ENCODE data around the gene LOC128125822.

Gene LOC128125822

DNA sequence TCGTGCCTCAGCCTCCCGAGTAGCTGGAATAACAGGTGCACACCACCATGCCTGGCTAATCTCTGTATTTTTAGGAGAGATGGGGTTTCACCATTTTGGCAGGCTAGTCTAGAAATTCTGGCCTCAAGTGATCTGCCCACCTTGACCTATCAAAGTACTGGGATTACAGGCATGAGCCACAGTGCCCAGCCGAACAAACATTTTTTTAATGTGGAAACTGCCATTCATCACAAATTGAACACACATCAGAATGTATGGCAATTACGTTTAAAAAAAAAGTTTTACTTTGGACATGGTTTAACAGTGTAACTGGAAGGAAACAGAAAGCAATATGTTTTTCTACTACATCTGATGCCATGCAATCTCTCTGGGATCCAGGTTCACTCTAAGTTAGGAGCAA lies 38.3 kb upstream of the LOC128125822 start:
- no peaks in the 10 kb centered on the region for H3K36me3 ChIP-seq (ENCODE audit: control insufficient read depth in 1 of 2, insufficient read depth in 2 of 2, low read length in 2 of 2)
- peaks cover 0 to 9% of the 10 kb centered on the region in 2 donors for H3K4me1 ChIP-seq (ENCODE audit: control insufficient read depth in 1 of 2, insufficient read depth in 2 of 2, low read length in 2 of 2)
- no peak overlapping the region for H3K27ac ChIP-seq (ENCODE audit: low read depth, low read length)
- no peak overlapping the region for H3K4me3 ChIP-seq (ENCODE audit: low read depth in 1 of 2, low read length in 2 of 2)
- H3K27me3 ChIP-seq (ENCODE audit: control insufficient read depth in 1 of 2, insufficient read depth in 2 of 2, low read length in 2 of 2), result no peaks in the 10 kb centered on the region
- H3K9ac ChIP-seq (ENCODE audit: low read depth in 1 of 2, low read length in 2 of 2), result no peak overlapping the region
- H3K9me3 ChIP-seq (ENCODE audit: control insufficient read depth in 1 of 2, low read length in 2 of 2), result no peaks in the 10 kb centered on the region

DNA sequence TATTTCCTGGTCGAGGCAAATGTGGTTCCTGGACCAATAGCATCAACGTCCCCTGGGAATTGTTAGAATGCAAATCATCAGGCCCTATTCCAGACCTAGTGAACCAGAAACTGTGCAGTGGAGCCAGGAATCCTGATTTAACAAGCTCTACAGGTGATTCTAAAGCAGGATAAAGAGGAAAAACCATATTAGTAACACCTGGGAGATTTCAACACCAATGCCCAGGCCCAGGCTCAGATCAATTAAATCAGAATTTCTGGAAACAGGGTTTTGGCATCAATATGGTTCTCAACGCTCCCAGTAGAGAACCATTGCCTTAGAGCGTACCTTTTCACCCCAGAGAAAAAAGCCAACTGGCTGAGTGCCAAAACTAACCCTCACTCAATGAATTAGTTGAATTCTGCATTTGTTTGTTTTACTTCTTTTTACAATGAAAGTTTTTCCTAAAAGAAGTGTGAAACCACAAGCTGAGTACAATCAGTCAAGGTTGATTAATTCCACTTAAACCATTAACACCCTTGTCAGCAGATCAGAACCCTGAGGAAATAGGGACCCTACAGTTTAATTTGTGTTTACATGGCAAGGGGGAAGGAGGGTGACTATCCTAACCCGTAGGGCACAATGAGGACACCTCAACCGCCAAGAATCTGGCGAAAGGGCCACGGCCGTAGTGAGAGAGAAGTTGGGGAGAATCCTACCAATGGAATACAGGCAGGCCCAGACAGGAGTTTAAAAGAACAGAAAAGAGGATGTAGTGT lies 34.9 kb upstream of the LOC128125822 start:
- H3K27ac ChIP-seq (ENCODE audit: low read depth, low read length), result no peak overlapping the region
- H3K9ac ChIP-seq (ENCODE audit: low read depth in 1 of 2, low read length in 2 of 2), result no peak overlapping the region
- no peaks in the 10 kb centered on the region for H3K27me3 ChIP-seq (ENCODE audit: control insufficient read depth in 1 of 2, insufficient read depth in 2 of 2, low read length in 2 of 2)
- H3K4me3 ChIP-seq (ENCODE audit: low read depth in 1 of 2, low read length in 2 of 2), result no peak overlapping the region
- no peaks in the 10 kb centered on the region for H3K4me1 ChIP-seq (ENCODE audit: control insufficient read depth in 1 of 2, insufficient read depth in 2 of 2, low read length in 2 of 2)
- H3K36me3 ChIP-seq (ENCODE audit: control insufficient read depth in 1 of 2, insufficient read depth in 2 of 2, low read length in 2 of 2), result no peaks in the 10 kb centered on the region
- no peaks in the 10 kb centered on the region for H3K9me3 ChIP-seq (ENCODE audit: control insufficient read depth in 1 of 2, low read length in 2 of 2)

DNA sequence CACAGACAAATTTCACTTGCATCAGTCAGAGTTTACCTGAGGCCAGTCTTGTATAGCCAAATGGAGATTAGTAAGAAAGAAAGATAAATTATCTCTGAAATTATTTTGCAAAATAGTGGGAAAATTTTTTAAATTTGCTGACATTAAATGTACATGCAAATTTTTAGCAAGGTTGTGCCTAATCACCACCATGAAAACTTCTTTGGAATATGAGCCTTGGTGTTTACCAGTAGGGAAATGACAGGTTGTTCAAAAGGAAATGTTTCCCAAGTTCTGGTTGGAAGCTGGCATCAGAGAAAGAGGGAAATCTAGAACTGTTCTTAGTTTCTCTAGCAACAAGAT lies 34.4 kb upstream of the LOC128125822 start:
- Histone ChIP-seq H3K4me1 (ENCODE audit: control insufficient read depth in 1 of 2, insufficient read depth in 2 of 2, low read length in 2 of 2) (no peaks in the 10 kb centered on the region), H3K27me3 (ENCODE audit: control insufficient read depth in 1 of 2, insufficient read depth in 2 of 2, low read length in 2 of 2) (no peaks in the 10 kb centered on the region), H3K9me3 (ENCODE audit: control insufficient read depth in 1 of 2, low read length in 2 of 2) (no peaks in the 10 kb centered on the region), H3K9ac (ENCODE audit: low read depth in 1 of 2, low read length in 2 of 2) (no peak overlapping the region), H3K27ac (ENCODE audit: low read depth, low read length) (no peak overlapping the region), H3K36me3 (ENCODE audit: control insufficient read depth in 1 of 2, insufficient read depth in 2 of 2, low read length in 2 of 2) (no peaks in the 10 kb centered on the region), H3K4me3 (ENCODE audit: low read depth in 1 of 2, low read length in 2 of 2) (no peak overlapping the region)

DNA sequence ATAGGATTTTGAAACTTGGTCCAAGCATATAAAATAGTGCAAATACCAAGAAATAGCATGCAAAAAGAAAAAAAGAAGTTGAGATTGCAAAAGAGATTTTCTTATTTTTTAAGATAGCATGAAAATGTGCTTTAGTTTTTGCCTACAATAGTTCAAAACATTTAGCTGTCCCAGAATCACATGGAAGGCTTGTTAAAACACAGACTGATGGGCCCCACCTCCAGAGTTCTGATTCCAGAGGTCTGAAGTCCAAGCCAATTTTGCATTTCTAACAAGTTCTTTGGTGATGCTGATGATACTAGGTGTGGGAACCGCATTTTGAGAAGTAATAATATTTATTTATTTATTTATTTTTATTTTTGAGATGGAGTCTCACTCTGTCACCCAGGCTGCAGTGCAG lies 33.7 kb upstream of the LOC128125822 start:
- Histone ChIP-seq H3K4me1 (ENCODE audit: control insufficient read depth in 1 of 2, insufficient read depth in 2 of 2, low read length in 2 of 2) (no peaks in the 10 kb centered on the region), H3K9me3 (ENCODE audit: control insufficient read depth in 1 of 2, low read length in 2 of 2) (no peaks in the 10 kb centered on the region), H3K27me3 (ENCODE audit: control insufficient read depth in 1 of 2, insufficient read depth in 2 of 2, low read length in 2 of 2) (no peaks in the 10 kb centered on the region), H3K9ac (ENCODE audit: low read depth in 1 of 2, low read length in 2 of 2) (no peak overlapping the region), H3K36me3 (ENCODE audit: control insufficient read depth in 1 of 2, insufficient read depth in 2 of 2, low read length in 2 of 2) (no peaks in the 10 kb centered on the region), H3K27ac (ENCODE audit: low read depth, low read length) (no peak overlapping the region), H3K4me3 (ENCODE audit: low read depth in 1 of 2, low read length in 2 of 2) (no peak overlapping the region)

DNA sequence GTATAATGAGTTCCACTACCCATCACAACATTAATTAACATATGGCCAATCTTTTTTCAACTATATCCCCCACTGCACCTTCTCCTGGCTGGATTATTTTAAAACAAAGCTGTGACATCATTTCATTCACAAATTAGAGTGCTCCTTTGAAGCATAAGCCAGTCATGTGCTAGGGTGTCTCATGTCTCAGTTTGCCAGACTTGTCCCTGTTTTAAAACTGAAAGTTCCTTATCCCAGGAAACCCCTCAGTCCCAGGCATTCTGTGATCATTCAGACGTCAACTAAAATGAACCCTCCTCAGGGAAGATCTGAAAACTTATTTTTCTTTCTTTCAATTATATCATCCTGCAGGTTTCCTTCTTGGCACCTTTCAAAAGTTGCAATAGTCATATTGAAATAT lies 29.3 kb upstream of the LOC128125822 start:
- Histone ChIP-seq H3K36me3 (ENCODE audit: control insufficient read depth in 1 of 2, insufficient read depth in 2 of 2, low read length in 2 of 2) (no peaks in the 10 kb centered on the region), H3K9ac (ENCODE audit: low read depth in 1 of 2, low read length in 2 of 2) (no peak overlapping the region), H3K27me3 (ENCODE audit: control insufficient read depth in 1 of 2, insufficient read depth in 2 of 2, low read length in 2 of 2) (no peaks in the 10 kb centered on the region), H3K27ac (ENCODE audit: low read depth, low read length) (no peak overlapping the region), H3K4me3 (ENCODE audit: low read depth in 1 of 2, low read length in 2 of 2) (no peak overlapping the region), H3K4me1 (ENCODE audit: control insufficient read depth in 1 of 2, insufficient read depth in 2 of 2, low read length in 2 of 2) (no peaks in the 10 kb centered on the region), H3K9me3 (ENCODE audit: control insufficient read depth in 1 of 2, low read length in 2 of 2) (no peaks in the 10 kb centered on the region)

DNA sequence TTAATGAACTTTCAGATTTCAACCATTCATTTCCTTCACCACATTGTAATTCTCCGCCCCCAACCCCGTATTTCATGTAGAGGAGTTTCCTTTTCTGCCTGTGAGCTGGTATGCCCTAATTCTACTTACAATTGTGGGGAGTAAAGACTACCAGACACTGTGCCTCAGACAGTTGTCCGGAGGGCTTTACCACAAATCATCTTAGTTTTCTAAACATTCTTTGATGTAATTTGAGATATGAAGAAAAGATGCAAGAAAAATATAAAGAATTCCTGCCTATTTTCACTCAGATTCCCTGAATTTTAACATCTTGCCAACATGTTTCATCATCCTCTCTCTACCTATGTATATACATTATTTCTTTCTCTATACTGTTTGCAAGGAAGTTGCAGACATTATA lies 28.3 kb upstream of the LOC128125822 start:
- Histone ChIP-seq H3K27ac (ENCODE audit: low read depth, low read length) (no peak overlapping the region), H3K27me3 (ENCODE audit: control insufficient read depth in 1 of 2, insufficient read depth in 2 of 2, low read length in 2 of 2) (no peaks in the 10 kb centered on the region), H3K4me3 (ENCODE audit: low read depth in 1 of 2, low read length in 2 of 2) (no peak overlapping the region), H3K9me3 (ENCODE audit: control insufficient read depth in 1 of 2, low read length in 2 of 2) (no peaks in the 10 kb centered on the region), H3K4me1 (ENCODE audit: control insufficient read depth in 1 of 2, insufficient read depth in 2 of 2, low read length in 2 of 2) (no peaks in the 10 kb centered on the region), H3K9ac (ENCODE audit: low read depth in 1 of 2, low read length in 2 of 2) (no peak overlapping the region), H3K36me3 (ENCODE audit: control insufficient read depth in 1 of 2, insufficient read depth in 2 of 2, low read length in 2 of 2) (no peaks in the 10 kb centered on the region)

DNA sequence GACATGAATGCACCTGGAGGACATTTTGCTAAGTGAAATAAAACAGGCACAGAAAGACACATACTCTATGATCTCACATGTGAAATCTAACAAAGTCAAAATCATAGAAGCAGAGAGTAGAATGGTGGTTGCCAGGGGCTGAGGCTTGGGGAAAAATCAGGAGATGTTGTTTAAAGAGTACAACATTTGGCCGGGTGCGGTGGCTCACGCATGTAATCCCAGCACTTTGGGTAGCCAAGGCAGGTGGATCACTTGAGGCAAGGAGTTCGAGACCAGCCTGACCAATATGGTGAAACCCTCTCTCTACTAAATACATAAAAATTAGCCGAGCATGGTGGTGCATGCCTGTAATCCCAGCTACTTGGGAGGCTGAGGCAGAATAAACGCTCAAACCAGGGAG lies 26.0 kb upstream of the LOC128125822 start:
- Histone ChIP-seq H3K36me3 (ENCODE audit: control insufficient read depth in 1 of 2, insufficient read depth in 2 of 2, low read length in 2 of 2) (no peaks in the 10 kb centered on the region), H3K4me1 (ENCODE audit: control insufficient read depth in 1 of 2, insufficient read depth in 2 of 2, low read length in 2 of 2) (no peaks in the 10 kb centered on the region), H3K9me3 (ENCODE audit: control insufficient read depth in 1 of 2, low read length in 2 of 2) (no peaks in the 10 kb centered on the region), H3K27ac (ENCODE audit: low read depth, low read length) (no peak overlapping the region), H3K27me3 (ENCODE audit: control insufficient read depth in 1 of 2, insufficient read depth in 2 of 2, low read length in 2 of 2) (no peaks in the 10 kb centered on the region), H3K9ac (ENCODE audit: low read depth in 1 of 2, low read length in 2 of 2) (no peak overlapping the region), H3K4me3 (ENCODE audit: low read depth in 1 of 2, low read length in 2 of 2) (no peak overlapping the region)

DNA sequence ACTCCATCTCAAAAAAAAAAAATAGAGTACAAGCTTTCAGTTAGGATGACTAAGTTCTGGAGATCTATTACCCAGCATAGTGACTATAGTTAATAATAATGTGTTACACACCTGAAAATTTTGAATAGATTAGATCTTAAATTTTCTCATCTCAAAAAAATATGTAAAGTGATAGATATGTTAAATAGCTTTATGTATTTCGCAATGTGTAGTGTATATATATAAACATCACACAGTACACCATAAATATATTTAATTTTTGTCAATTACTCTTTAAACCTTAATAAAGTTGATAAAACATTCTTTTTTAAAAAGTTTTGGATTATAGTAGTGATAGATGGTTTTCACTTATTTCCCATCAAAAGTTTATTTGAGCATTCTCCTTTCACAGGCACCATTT lies 25.6 kb upstream of the LOC128125822 start:
- no peak overlapping the region for H3K27ac ChIP-seq (ENCODE audit: low read depth, low read length)
- no peak overlapping the region for H3K9ac ChIP-seq (ENCODE audit: low read depth in 1 of 2, low read length in 2 of 2)
- H3K27me3 ChIP-seq (ENCODE audit: control insufficient read depth in 1 of 2, insufficient read depth in 2 of 2, low read length in 2 of 2), result no peaks in the 10 kb centered on the region
- H3K4me1 ChIP-seq (ENCODE audit: control insufficient read depth in 1 of 2, insufficient read depth in 2 of 2, low read length in 2 of 2), result no peaks in the 10 kb centered on the region
- no peaks in the 10 kb centered on the region for H3K36me3 ChIP-seq (ENCODE audit: control insufficient read depth in 1 of 2, insufficient read depth in 2 of 2, low read length in 2 of 2)
- no peak overlapping the region for H3K4me3 ChIP-seq (ENCODE audit: low read depth in 1 of 2, low read length in 2 of 2)
- H3K9me3 ChIP-seq (ENCODE audit: control insufficient read depth in 1 of 2, low read length in 2 of 2), result no peaks in the 10 kb centered on the region

DNA sequence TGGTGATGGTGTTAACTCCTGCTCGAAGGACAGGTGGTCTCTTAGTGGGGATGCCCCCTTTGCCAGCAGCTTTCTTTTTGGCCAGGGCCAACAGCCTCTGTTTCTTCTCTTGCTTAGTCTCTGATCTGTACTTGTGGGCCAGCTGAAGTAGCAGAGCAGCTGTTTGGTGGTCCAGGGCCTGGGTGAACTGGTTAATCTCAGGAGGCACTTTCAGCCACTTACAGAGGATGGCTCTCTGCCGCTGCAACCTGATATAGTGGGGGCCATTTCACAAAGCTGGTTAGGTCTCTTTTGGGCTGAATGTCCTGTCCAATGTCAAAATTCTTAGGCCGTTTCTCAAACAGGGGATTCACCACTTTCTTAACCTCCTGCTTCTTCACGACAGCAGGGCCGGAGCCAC lies 23.2 kb upstream of the LOC128125822 start:
- no peak overlapping the region for H3K4me3 ChIP-seq (ENCODE audit: low read depth in 1 of 2, low read length in 2 of 2)
- no peaks in the 10 kb centered on the region for H3K9me3 ChIP-seq (ENCODE audit: control insufficient read depth in 1 of 2, low read length in 2 of 2)
- peaks cover 0 to 5% of the 10 kb centered on the region in 2 donors for H3K4me1 ChIP-seq (ENCODE audit: control insufficient read depth in 1 of 2, insufficient read depth in 2 of 2, low read length in 2 of 2)
- H3K9ac ChIP-seq (ENCODE audit: low read depth in 1 of 2, low read length in 2 of 2), result no peak overlapping the region
- H3K27ac ChIP-seq (ENCODE audit: low read depth, low read length), result no peak overlapping the region
- no peaks in the 10 kb centered on the region for H3K36me3 ChIP-seq (ENCODE audit: control insufficient read depth in 1 of 2, insufficient read depth in 2 of 2, low read length in 2 of 2)
- H3K27me3 ChIP-seq (ENCODE audit: control insufficient read depth in 1 of 2, insufficient read depth in 2 of 2, low read length in 2 of 2), result no peaks in the 10 kb centered on the region

DNA sequence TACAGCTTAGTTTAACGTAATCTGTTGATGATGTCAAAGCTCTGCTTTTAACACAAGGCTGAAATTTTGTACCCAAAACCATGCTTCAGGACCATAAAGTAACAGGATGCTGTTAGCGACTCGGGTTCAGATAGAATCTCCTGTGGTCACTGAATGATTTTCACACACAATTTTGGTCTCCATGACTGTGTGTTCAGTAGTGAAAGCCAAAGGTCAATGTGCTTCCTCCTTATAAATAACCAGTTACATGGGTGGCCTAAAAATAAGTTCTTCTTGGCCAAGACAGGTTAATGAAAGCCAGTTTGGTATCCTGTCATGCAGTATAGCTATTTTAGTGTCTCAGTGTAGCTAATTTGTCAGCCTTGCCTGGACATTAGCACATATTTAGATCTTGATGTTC lies 19.1 kb upstream of the LOC128125822 start:
- Histone ChIP-seq H3K36me3 (ENCODE audit: control insufficient read depth in 1 of 2, insufficient read depth in 2 of 2, low read length in 2 of 2) (no peaks in the 10 kb centered on the region), H3K27ac (ENCODE audit: low read depth, low read length) (no peak overlapping the region), H3K4me3 (ENCODE audit: low read depth in 1 of 2, low read length in 2 of 2) (no peak overlapping the region), H3K4me1 (ENCODE audit: control insufficient read depth in 1 of 2, insufficient read depth in 2 of 2, low read length in 2 of 2) (peaks cover 0 to 5% of the 10 kb centered on the region in 2 donors), H3K27me3 (ENCODE audit: control insufficient read depth in 1 of 2, insufficient read depth in 2 of 2, low read length in 2 of 2) (no peaks in the 10 kb centered on the region), H3K9ac (ENCODE audit: low read depth in 1 of 2, low read length in 2 of 2) (no peak overlapping the region), H3K9me3 (ENCODE audit: control insufficient read depth in 1 of 2, low read length in 2 of 2) (no peaks in the 10 kb centered on the region)

DNA sequence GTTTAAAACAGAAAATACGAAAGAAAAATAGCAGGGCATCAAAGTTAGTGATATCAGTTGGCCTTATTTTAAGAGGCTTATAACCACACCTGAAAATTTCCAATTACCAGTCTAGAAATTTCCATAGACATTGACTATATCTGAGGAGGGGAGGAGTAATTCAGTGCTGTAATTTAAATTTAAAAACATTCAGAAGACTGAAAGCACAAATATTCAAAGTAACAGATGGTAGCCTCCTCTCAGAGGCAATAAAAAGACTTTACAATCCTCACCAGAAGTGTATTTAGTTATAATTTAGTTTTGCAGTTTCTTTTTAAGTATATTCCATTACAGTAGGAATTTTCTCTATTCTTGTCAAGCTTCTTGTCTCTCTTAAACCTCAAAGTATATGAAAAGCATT lies 18.4 kb upstream of the LOC128125822 start:
- H3K4me1 ChIP-seq (ENCODE audit: control insufficient read depth in 1 of 2, insufficient read depth in 2 of 2, low read length in 2 of 2), result peaks cover 0 to 5% of the 10 kb centered on the region in 2 donors
- no peak overlapping the region for H3K4me3 ChIP-seq (ENCODE audit: low read depth in 1 of 2, low read length in 2 of 2)
- H3K27ac ChIP-seq (ENCODE audit: low read depth, low read length), result no peak overlapping the region

More for the DNA sequence above, 18.4 kb upstream of the LOC128125822 start:
- Histone ChIP-seq H3K9ac (ENCODE audit: low read depth in 1 of 2, low read length in 2 of 2) (no peak overlapping the region), H3K36me3 (ENCODE audit: control insufficient read depth in 1 of 2, insufficient read depth in 2 of 2, low read length in 2 of 2) (no peaks in the 10 kb centered on the region), H3K9me3 (ENCODE audit: control insufficient read depth in 1 of 2, low read length in 2 of 2) (no peaks in the 10 kb centered on the region), H3K27me3 (ENCODE audit: control insufficient read depth in 1 of 2, insufficient read depth in 2 of 2, low read length in 2 of 2) (no peaks in the 10 kb centered on the region)

Measured in duodenal mucosa (tissue), 2 donors.